IPS-11a (cell line): Measurements from ENCODE around the gene ELAVL1.

ENCODE experiments used
- H3K4me3 ChIP-seq: one replicate; pipeline ENCODE4 v1.5.1; 2013; ENCODE audit warnings: low read depth, low read length, control low read depth

The ELAVL1 gene

GRCh38 chr19:8022275-8022674 lies 16.8 kb upstream of the ELAVL1 start:
- no peak overlapping the region for H3K4me3 ChIP-seq

GRCh38 chr19:8021374-8021773 lies 15.9 kb upstream of the ELAVL1 start:
- H3K4me3 ChIP-seq = no peak overlapping the region

- H3K4me3 ChIP-seq = no peak overlapping the region
These were observed 15.2 kb upstream of the ELAVL1 start for GRCh38 chr19:8020681-8021080.

GRCh38 chr19:8017808-8018207 lies 12.4 kb upstream of the ELAVL1 start:
- H3K4me3 ChIP-seq = no peak overlapping the region

- peak overlapping the region; percentile 92 for H3K4me3 ChIP-seq
These were observed 523 bp downstream of the ELAVL1 start for GRCh38 chr19:8004723-8005513.

- H3K4me3 ChIP-seq = peak overlapping the region; percentile 92
These were observed 1.4 kb downstream of the ELAVL1 start for GRCh38 chr19:8004001-8004400.

- H3K4me3 ChIP-seq = no peak overlapping the region
These were observed 3.2 kb downstream of the ELAVL1 start for GRCh38 chr19:8001995-8002849.

- no peak overlapping the region for H3K4me3 ChIP-seq
These were observed 3.8 kb downstream of the ELAVL1 start for GRCh38 chr19:8001651-8001994.

GRCh38 chr19:8000298-8001038 lies 5.0 kb downstream of the ELAVL1 start:
- H3K4me3 ChIP-seq = no peak overlapping the region

GRCh38 chr19:7999376-7999775 lies 6.1 kb downstream of the ELAVL1 start:
- H3K4me3 ChIP-seq = no peak overlapping the region

GRCh38 chr19:7997809-7998480 lies 7.5 kb downstream of the ELAVL1 start:
- H3K4me3 ChIP-seq = no peak overlapping the region

GRCh38 chr19:7996883-7997282 lies 8.6 kb downstream of the ELAVL1 start:
- no peak overlapping the region for H3K4me3 ChIP-seq

- H3K4me3 ChIP-seq = no peak overlapping the region
These were observed 9.7 kb downstream of the ELAVL1 start for GRCh38 chr19:7995810-7996158.

GRCh38 chr19:7994928-7995809 lies 10.3 kb downstream of the ELAVL1 start:
- H3K4me3 ChIP-seq = no peak overlapping the region

- H3K4me3 ChIP-seq = no peak overlapping the region
These were observed 11.3 kb downstream of the ELAVL1 start for GRCh38 chr19:7994114-7994513.

GRCh38 chr19:7993560-7993959 lies 11.9 kb downstream of the ELAVL1 start:
- no peak overlapping the region for H3K4me3 ChIP-seq

GRCh38 chr19:7992575-7992974 lies 12.9 kb downstream of the ELAVL1 start:
- H3K4me3 ChIP-seq = no peak overlapping the region

- H3K4me3 ChIP-seq = no peak overlapping the region
These were observed 16.3 kb downstream of the ELAVL1 start for GRCh38 chr19:7989071-7989575.

- H3K4me3 ChIP-seq = no peak overlapping the region
These were observed 17.1 kb downstream of the ELAVL1 start for GRCh38 chr19:7988307-7988706.
